Measurements from ENCODE around the gene MRPL44.

Gene MRPL44

DNA sequence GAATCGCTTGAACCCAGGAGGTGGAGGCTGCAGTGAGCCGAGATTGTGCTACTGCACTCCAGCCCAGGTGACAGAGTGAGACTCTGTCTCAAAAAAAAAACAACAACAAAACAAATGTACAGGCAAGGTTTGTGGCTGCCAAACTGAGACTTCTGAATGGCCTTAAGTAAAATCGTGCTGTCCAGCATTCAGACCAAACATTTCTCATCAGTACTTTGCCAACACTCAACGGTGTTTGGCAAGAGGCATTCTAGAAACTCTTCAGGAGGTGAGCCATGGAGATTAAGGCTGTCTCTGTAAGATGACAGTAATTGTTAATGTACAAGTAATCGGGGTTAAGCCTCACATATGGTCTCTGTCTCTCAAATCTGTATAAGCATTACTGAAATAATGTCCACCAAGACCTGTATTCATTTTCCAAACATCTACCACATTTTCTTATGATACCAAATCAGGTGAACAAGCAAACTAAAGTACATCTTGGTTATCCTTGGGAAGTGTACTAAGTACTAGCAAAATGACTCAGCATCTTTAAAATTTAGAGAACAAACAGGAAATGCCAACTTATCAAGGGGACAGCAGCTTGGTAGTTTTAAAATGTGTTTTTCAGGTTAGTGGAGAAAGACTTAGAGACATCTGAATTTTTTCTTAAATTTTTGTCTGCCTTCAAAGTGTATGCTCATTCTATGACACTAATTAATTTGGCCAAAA, 52.5 kb downstream of the MRPL44 start:
- no peak overlapping the region for H3K4me3 ChIP-seq (ENCODE audit: low read length)
- no peak for DNase-seq (ENCODE audit: low read depth)
- TF ChIP-seq, protein P1, sequence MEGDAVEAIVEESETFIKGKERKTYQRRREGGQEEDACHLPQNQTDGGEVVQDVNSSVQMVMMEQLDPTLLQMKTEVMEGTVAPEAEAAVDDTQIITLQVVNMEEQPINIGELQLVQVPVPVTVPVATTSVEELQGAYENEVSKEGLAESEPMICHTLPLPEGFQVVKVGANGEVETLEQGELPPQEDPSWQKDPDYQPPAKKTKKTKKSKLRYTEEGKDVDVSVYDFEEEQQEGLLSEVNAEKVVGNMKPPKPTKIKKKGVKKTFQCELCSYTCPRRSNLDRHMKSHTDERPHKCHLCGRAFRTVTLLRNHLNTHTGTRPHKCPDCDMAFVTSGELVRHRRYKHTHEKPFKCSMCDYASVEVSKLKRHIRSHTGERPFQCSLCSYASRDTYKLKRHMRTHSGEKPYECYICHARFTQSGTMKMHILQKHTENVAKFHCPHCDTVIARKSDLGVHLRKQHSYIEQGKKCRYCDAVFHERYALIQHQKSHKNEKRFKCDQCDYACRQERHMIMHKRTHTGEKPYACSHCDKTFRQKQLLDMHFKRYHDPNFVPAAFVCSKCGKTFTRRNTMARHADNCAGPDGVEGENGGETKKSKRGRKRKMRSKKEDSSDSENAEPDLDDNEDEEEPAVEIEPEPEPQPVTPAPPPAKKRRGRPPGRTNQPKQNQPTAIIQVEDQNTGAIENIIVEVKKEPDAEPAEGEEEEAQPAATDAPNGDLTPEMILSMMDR (conservative IDR thresholded peaks at IDR 0.05; ENCODE audit: low read depth, low read length): no peak

- H3K4me3 ChIP-seq (ENCODE audit: low read length): no peak overlapping the region
- TF ChIP-seq, protein P1 (conservative IDR thresholded peaks at IDR 0.05; ENCODE audit: low read depth, low read length): no peak
- DNase-seq (ENCODE audit: low read depth): no peak
Observed at GRCh38 chr2:224011837-224012236, 54.6 kb downstream of the MRPL44 start.

DNA sequence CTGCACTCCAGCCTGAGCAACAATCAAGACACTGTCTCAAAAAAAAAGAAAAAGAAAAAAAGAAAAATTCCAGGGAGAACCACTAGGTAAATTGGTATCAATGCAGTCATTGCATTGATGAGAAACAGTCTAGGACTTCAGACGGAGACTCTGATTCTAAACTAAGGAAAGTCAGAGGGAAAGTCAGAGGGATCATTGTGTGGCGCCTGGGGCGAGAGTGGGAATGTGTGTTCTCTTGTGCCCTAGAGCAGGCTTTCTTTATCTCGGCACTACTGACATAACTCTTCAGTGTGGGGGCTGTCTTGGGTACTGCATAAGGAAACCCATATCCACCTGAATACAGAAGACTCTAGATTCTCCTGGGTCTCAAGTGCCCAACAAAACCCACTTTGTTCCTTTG, 57.1 kb downstream of the MRPL44 start:
- H3K4me3 ChIP-seq (ENCODE audit: low read length): no peak overlapping the region
- TF ChIP-seq, protein P1 (conservative IDR thresholded peaks at IDR 0.05; ENCODE audit: low read depth, low read length): no peak
- DNase-seq (ENCODE audit: low read depth): no peak

GRCh38 chr2:224016963-224017362, 59.7 kb downstream of the MRPL44 start:
- H3K4me3 ChIP-seq (ENCODE audit: low read length): no peak overlapping the region
- TF ChIP-seq, protein P1 (conservative IDR thresholded peaks at IDR 0.05; ENCODE audit: low read depth, low read length): no peak
- DNase-seq (ENCODE audit: low read depth): no peak

Data from retinal pigment epithelial cell (primary cell).